Panc1 (cell line): ENCODE data around the gene COL26A1.

Experiments
- SIN3A ChIP-seq: IDR thresholded peaks from 2 replicates; pipeline ENCODE4 v1.6.1; 2012; ENCODE audit warnings: low read depth, mild to moderate bottlenecking, low read length, moderate library complexity, borderline replicate concordance; ENCODE audit not compliant: insufficient read depth
- TCF7L2 ChIP-seq: IDR thresholded peaks from 2 replicates; pipeline ENCODE4 v1.6.1; 2011; ENCODE audit warnings: mild to moderate bottlenecking, low read depth, low read length, inconsistent platforms
- TF ChIP-seq, protein P1 (sequence below): fragments of 450-650 bp; IDR thresholded peaks from 2 replicates; pipeline ENCODE4 v1.5.1; 2017; ENCODE audit warnings: mild to moderate bottlenecking

DNA sequence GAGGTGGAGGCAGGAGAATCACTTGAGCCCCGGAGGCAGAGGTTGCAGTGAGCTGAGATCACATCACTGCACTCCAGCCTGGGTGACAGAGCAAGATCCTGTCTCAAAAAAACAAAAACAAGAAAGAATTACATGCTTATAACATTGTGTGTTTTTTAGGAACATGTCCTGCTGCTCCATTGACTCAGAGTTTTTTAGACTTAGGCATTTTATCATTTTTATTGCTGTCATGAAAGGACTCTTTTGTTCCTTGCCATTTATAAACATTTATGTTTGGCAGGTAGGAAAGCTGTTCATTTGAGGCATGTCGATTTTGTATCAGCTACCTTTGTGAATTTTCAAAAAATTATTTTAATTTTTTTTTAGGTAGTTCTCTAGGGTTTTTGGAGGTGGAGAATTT, 20.3 kb downstream of the COL26A1 start:
- TF ChIP-seq, protein P1, sequence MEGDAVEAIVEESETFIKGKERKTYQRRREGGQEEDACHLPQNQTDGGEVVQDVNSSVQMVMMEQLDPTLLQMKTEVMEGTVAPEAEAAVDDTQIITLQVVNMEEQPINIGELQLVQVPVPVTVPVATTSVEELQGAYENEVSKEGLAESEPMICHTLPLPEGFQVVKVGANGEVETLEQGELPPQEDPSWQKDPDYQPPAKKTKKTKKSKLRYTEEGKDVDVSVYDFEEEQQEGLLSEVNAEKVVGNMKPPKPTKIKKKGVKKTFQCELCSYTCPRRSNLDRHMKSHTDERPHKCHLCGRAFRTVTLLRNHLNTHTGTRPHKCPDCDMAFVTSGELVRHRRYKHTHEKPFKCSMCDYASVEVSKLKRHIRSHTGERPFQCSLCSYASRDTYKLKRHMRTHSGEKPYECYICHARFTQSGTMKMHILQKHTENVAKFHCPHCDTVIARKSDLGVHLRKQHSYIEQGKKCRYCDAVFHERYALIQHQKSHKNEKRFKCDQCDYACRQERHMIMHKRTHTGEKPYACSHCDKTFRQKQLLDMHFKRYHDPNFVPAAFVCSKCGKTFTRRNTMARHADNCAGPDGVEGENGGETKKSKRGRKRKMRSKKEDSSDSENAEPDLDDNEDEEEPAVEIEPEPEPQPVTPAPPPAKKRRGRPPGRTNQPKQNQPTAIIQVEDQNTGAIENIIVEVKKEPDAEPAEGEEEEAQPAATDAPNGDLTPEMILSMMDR = no peak
- no peak for TF ChIP-seq TCF7L2
- TF ChIP-seq SIN3A = no peak
